KBM-7 (cell line): ENCODE measurements around the gene IGFALS.

Experiments
- DNase-seq: peaks from one replicate; pipeline ENCODE4 v3.0.0-alpha.2; 2015
- in situ Hi-C: fragments of 300-500 bp; cut with MboI; formaldehyde crosslinking; loops from 2 replicates; pipeline ENCODE4 v1.14.3; 2020; ENCODE audit warnings: low sequenced_read_pairs, low pct_unique_long_range_greater_than_20kb, mixed read lengths

Gene IGFALS

GRCh38 chr16:1791943-1792812, 1.3 kb downstream of the IGFALS start:
- in situ Hi-C loops = no loop called here
- DNase-seq = no peak

GRCh38 chr16:1791256-1791942, 2.1 kb downstream of the IGFALS start:
- in situ Hi-C loops = no loop called here
- DNase-seq = no peak

DNA sequence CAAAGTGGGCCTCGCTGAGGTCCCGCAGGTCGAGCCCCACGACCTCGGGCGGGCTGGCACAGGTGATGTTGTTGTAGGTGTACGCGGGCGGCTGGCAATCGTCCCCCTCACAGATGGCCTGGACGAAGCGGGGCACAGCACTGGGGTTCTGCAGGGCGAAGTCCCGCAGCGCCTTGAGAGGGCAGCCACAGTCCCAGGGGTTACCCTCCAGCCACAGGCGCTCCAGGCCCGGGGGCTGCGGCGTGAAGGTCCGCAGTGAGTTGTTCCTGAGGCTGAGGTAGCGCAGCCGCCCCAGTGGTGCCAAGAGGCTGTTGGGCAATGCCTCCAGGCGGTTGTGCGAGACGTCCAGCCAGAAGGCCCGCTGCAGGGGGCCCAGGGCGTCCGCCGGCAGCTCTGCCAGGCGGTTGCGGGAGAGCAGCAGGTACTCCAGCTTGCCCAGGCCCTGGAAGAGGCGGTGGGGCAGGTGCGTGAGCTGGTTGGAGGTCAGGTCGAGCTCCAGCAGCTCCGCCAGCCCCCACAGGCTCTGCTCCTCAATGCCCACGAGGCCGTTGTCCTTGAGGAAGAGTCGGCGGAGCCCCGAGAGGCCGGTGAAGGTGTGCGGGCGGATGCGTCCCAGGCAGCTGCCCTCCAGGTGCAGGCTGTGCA, 2.8 kb downstream of the IGFALS start:
- DNase-seq = no peak
- in situ Hi-C loops = no loop called here

DNA sequence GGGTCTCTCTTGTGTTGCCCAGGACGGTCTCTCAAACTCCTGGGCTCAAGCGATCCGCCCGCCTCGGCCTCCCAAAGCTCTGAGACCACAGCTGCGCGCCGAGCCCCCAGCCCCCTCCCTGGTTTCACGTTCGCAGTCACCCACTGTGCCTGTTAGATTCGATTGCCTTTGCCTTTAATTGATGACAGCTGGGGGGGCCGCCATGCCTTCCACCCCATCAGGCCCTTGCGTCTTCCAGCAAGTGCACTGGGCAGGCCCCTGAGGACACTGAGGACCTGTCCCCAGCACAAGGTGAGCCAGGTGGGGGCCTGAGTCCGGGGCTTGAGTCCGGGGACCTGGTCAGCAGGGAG, 3.3 kb downstream of the IGFALS start:
- DNase-seq = no peak
- in situ Hi-C loops = no loop called here

- no peak for DNase-seq
- in situ Hi-C loops = no loop called here
Measured at GRCh38 chr16:1789643-1790045, 3.9 kb downstream of the IGFALS start.

- DNase-seq = no peak
- in situ Hi-C loops = no loop called here
Measured at GRCh38 chr16:1788708-1789100, 4.8 kb downstream of the IGFALS start.

- DNase-seq = no peak
- in situ Hi-C loops = no loop called here
Measured at GRCh38 chr16:1788095-1788707, 5.3 kb downstream of the IGFALS start.

DNA sequence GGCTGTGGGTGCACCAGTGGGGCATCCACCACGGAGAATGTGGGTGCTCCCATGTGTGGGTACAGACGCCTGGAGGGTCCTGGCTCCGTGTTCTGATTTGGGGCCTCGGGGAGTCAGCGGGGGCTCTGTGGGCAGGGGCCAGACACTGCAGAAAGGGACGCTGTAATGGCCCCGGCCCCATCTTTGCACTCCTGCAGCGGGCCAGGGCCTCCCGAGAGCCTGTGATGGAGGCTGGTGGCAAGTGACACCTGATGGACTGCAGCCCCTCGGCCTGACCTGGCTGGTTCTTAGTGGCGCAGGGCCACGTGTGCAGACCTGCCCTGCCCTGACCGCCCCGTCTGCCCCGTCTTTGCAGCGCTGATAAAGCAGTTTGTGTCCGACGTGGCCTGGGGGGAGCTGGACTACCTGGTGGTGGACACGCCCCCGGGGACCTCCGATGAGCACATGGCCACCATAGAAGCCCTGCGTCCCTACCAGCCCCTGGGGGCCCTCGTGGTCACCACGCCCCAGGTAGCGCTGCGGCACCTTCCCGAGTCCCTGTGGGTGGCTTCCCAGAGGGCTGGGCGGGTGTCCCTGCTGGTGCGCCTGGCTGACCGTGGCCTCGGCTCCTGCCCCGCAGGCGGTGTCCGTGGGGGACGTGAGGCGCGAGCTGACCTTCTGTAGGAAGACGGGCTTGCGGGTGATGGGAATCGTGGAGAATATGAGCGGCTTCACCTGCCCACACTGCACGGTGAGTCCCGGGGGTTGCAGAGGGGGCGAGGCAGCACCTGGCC, 6.0 kb downstream of the IGFALS start:
- in situ Hi-C loops = no loop called here
- no peak for DNase-seq

- no peak for DNase-seq
- in situ Hi-C loops = no loop called here
Measured at GRCh38 chr16:1787056-1787321, 6.5 kb downstream of the IGFALS start.

GRCh38 chr16:1786242-1787055, 7.1 kb downstream of the IGFALS start:
- in situ Hi-C loops = no loop called here
- DNase-seq = no peak

DNA sequence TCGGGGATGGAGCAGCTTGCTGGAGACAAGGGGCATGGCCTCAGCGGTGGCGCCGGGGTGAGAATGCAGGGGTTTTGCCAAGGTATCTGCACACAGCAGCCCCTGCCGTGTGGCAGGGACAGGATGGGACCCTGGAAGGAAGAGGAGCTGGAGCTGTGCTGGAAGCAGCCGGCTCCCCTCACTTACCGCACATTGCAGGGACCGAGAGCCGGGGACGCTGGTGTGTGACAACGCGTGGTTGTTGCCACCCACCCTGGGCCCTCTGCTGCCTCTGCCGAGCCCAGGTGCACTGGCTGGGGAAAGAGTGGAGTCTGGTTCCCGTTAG, 7.7 kb downstream of the IGFALS start:
- in situ Hi-C loops = no loop called here
- DNase-seq = no peak

DNA sequence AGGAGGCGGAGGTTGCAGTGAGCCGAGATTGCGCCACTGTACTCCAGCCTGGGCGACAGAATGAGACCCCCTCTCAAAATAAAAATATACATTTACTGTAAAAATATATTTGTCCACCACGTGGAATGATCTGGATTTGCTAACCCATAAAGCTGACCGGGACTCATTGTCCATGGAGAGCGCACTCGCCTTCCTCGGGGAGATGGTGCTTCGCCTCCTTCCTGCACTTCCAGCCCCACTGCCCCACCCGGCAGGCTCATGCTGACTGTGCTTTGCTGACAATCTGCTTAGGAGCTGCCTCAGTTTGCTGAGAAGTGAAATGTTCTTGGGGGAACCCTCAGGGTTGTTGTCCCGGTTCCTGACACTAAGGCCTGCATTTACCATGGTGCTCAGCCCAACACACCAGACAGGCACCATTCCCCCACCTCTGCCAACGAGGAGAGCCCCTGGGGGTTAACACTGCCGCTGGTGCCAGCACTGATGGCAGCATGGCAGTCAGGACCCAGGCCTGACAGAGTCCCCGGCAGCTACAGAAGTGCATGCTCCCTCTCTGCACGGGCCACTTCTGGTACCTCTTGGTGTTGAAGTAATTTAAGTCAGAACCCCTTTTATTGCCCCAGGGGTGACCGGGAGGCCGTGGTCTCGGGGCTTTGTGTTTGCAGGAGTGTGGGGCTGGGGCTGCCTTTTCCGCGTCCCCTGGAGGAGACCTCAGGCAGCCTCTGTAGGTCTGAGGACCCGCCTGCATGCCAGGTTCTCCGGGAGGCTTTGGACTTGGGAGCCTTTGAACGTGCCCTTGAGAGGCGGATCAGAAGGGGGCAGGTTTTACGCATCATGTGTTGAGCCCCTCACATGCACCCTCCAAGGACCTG, 8.3 kb downstream of the IGFALS start:
- no peak for DNase-seq
- in situ Hi-C loops = no loop called here

- peak; percentile 99 for DNase-seq
- in situ Hi-C loops = no loop called here
Measured at GRCh38 chr16:1782408-1783264, 10.9 kb downstream of the IGFALS start, which contains the start of the genes NUBP2 and SPSB3. TSS of gene NUBP2 (plus strand) at chr16:1782960. CDS start at chr16:1783021, 61 bp downstream. TSS of gene SPSB3 (minus strand) at chr16:1782571. CDS start at chr16:1781483, 1,088 bp downstream.

DNA sequence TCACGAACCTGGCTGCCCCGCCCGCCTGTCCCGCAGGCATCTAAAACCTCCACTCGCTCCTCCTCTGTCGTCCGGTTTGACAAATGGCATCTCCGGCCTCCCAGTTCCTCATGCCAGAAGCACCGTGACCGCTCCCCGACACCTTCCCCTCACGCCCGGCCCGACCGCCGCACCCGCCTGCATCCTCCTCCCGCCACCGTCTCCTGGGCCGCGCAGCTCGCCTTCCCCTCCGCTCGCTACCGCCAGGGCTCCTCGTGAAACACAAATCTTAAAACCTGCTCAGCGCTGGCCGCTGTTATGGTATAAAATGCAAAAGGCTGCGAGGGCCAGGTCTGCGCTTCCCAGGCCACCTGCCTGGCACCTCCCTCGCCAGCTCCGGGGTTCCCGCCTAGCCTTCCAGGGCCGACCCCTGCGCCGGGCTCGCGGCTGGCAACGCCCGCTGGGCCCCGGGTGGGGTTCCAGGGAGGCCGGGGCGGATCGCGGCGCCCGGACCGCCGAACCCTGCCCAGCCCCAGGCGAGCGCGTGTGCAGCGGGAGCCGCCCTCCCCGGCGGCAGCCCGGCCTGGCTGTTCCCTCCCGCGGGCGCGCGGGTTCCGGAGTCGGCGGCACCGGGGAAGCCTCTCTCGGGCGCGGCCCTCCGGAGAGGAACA, 11.6 kb downstream of the IGFALS start:
- in situ Hi-C loops = no loop called here
- peak; percentile 39 for DNase-seq

DNA sequence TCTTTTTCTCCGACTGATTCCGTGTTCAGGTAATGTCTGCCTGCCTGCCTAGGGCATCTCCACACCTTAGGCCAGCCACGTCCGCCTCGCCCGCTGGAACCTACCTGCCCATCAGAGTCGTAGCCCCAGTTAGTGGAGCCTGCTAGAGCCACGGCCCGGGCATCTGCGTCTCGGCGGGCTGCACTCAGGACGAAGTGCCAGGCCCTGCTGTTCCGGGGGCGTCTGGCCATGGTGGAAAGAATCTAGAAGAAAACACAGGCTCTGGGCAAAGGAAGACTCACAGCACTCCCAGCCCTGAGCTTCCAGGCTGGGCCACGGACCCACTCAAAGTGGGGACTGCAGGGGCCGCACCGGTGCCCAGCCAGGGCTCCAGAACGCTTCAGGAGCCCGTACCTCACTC, 12.3 kb downstream of the IGFALS start:
- no peak for DNase-seq
- in situ Hi-C loops = no loop called here

- DNase-seq = no peak
- in situ Hi-C loops = no loop called here
Measured at GRCh38 chr16:1780677-1781072, 12.8 kb downstream of the IGFALS start.
